SK-N-SH (cell line): ENCODE results near the gene GPANK1. TPM values are rescaled to one million over a fixed set of nuclear protein-coding genes. Genes with fewer than 3 reads are reported as not detected.

Source experiments
- CTCF ChIA-PET: fragments of 300-600, 350-600 bp; formaldehyde crosslinking; extraction: SDS; loops from one replicate; lab custom pipeline; 2021; lab: Yijun Ruan, JAX
- POLR2A ChIA-PET: fragments of 350-600 bp; sonication (Branson Sonifier 250); formaldehyde crosslinking; extraction: SDS; loops from one replicate; lab custom pipeline; 2020; ENCODE audit warnings: antibody characterized with exemption, inconsistent platforms; lab: Yijun Ruan, JAX
- DNase-seq: peaks from one replicate; pipeline ENCODE4 v3.0.0; 2012
- H2AFZ ChIP-seq: fragments of 200-600 bp; sonication (generic); 2 replicates; pipeline ENCODE4 v1.8.1; 2016; ENCODE audit warnings: antibody characterized with exemption, mild to moderate bottlenecking, low read depth
- H3F3A ChIP-seq: fragments of 200-600 bp; sonication (generic); replicated peaks from 2 replicates; pipeline ENCODE3; 2016; ENCODE audit warnings: antibody characterized with exemption, mild to moderate bottlenecking; ENCODE audit not compliant: insufficient read depth
- H3K27ac ChIP-seq, 2 experiments: fragments of 200-500 bp in 1 of 2; fragments of 200-600 bp in 1 of 2; sonication (Bioruptor generic) in 1 of 2; sonication (generic), shearing (Covaris generic) in 1 of 2; 2 replicates each; pipeline versions ENCODE4 v1.5.1 to v1.6.1; 2014 to 2016; ENCODE audit warnings: low read depth in 2 of 2, inconsistent platforms in 1 of 2, low read length in 1 of 2, mild to moderate bottlenecking in 1 of 2, mixed read lengths in 1 of 2
- H3K27me3 ChIP-seq: fragments of 200-600 bp; sonication (generic), shearing (Covaris generic); 2 replicates; pipeline ENCODE4 v1.6.1; 2016; ENCODE audit warnings: mixed run types; ENCODE audit not compliant: insufficient read depth
- H3K36me3 ChIP-seq, 2 experiments: fragments of 200-500 bp in 1 of 2; fragments of 200-600 bp in 1 of 2; sonication (Bioruptor generic) in 1 of 2; sonication (generic) in 1 of 2; replicated peaks in 1 of 2; 2 replicates each; pipeline versions ENCODE3 to v1.5.1; 2014 to 2016; ENCODE audit warnings: low read length in 1 of 2, mild to moderate bottlenecking in 1 of 2; ENCODE audit not compliant: insufficient read depth in 2 of 2, control insufficient read depth in 1 of 2
- H3K4me1 ChIP-seq, 2 experiments: fragments of 200-500 bp in 1 of 2; fragments of 200-600 bp in 1 of 2; sonication (Bioruptor generic) in 1 of 2; sonication (generic), shearing (Covaris generic) in 1 of 2; 2 replicates each; pipeline versions ENCODE4 v1.5.1 to v1.6.1; 2014 to 2016; ENCODE audit warnings: low read depth in 1 of 2, low read length in 1 of 2, mixed run types in 1 of 2; ENCODE audit not compliant: insufficient read depth in 2 of 2, control insufficient read depth in 1 of 2
- H3K4me2 ChIP-seq: fragments of 200-600 bp; sonication (generic), shearing (Covaris generic); 2 replicates; pipeline ENCODE4 v1.6.1; 2017; ENCODE audit warnings: mixed run types
- H3K4me3 ChIP-seq, 2 experiments: fragments of 200-500 bp in 1 of 2; fragments of 200-600 bp in 1 of 2; sonication (Bioruptor generic) in 1 of 2; sonication (generic), shearing (Covaris generic) in 1 of 2; 2 replicates each; pipeline versions ENCODE4 v1.5.1 to v1.8.1; 2014 to 2016; ENCODE audit warnings: low read depth in 2 of 2, inconsistent platforms in 1 of 2, low read length in 1 of 2, mild to moderate bottlenecking in 1 of 2, mixed read lengths in 1 of 2, moderate library complexity in 1 of 2
- H3K79me2 ChIP-seq: fragments of 200-600 bp; sonication (generic); 2 replicates; pipeline ENCODE4 v1.8.1; 2017; ENCODE audit warnings: mild to moderate bottlenecking; ENCODE audit not compliant: insufficient read depth
- H3K9ac ChIP-seq: fragments of 200-600 bp; sonication (generic); 2 replicates; pipeline ENCODE4 v1.6.1; 2017; ENCODE audit warnings: mixed run types
- H3K9me2 ChIP-seq: fragments of 200-600 bp; sonication (generic); 2 replicates; pipeline ENCODE4 v1.6.1; 2017; ENCODE audit warnings: mixed run types
- H3K9me3 ChIP-seq: fragments of 200-600 bp; sonication (generic); 2 replicates; pipeline ENCODE4 v1.6.1; 2017; ENCODE audit warnings: mixed run types, mild to moderate bottlenecking, moderate library complexity
- H4K20me1 ChIP-seq: fragments of 200-600 bp; sonication (generic); 2 replicates; pipeline ENCODE4 v1.6.1; 2017; ENCODE audit warnings: mild to moderate bottlenecking, mixed run types; ENCODE audit not compliant: insufficient read depth
- CHD2 ChIP-seq: fragments of 150-350 bp; IDR thresholded peaks from 2 replicates; pipeline ENCODE4 v1.6.1; 2018; ENCODE audit warnings: low read length; ENCODE audit not compliant: partially characterized antibody
- ELF1 ChIP-seq: IDR thresholded peaks from 2 replicates; pipeline ENCODE4 v1.4.0; 2012
- EZH2phosphoT487 ChIP-seq: fragments of 200-600 bp; sonication (generic); IDR thresholded peaks from 2 replicates; pipeline ENCODE4 v1.6.1; 2017; ENCODE audit warnings: low read depth, mixed run types, mild to moderate bottlenecking, antibody characterized with exemption, moderate library complexity, borderline replicate concordance
- FOSL2 ChIP-seq: IDR thresholded peaks from 2 replicates; pipeline ENCODE4 v1.4.0; 2012; ENCODE audit warnings: low read depth, mild to moderate bottlenecking, moderate library complexity, borderline replicate concordance
- FOXJ3 ChIP-seq: sonication (generic); formaldehyde crosslinking; IDR thresholded peaks from 2 replicates; pipeline ENCODE4 v1.5.1; 2020; ENCODE audit warnings: mild to moderate bottlenecking, missing genetic modification reagents
- GATA2 ChIP-seq: sonication (generic); formaldehyde crosslinking; IDR thresholded peaks from 2 replicates; pipeline ENCODE4 v1.5.0; 2020; ENCODE audit warnings: mild to moderate bottlenecking, missing genetic modification reagents
- SMC3 ChIP-seq: IDR thresholded peaks from 2 replicates; pipeline ENCODE4 v1.6.1; 2012; ENCODE audit warnings: low read depth, low read length, improper control_type of control experiment
- TAF1 ChIP-seq: IDR thresholded peaks from 2 replicates; pipeline ENCODE4 v1.6.1; 2012; ENCODE audit warnings: low read depth, mild to moderate bottlenecking, low read length, moderate library complexity, borderline replicate concordance
- TCF12 ChIP-seq: IDR thresholded peaks from 2 replicates; pipeline ENCODE4 v1.4.0; 2012
- USF1 ChIP-seq: IDR thresholded peaks from 2 replicates; pipeline ENCODE4 v1.4.0; 2012; ENCODE audit warnings: low read depth, borderline replicate concordance
- USF2 ChIP-seq: fragments of 150-350 bp; IDR thresholded peaks from 2 replicates; pipeline ENCODE4 v1.6.1; 2017; ENCODE audit warnings: antibody characterized with exemption, low read length, low read depth, borderline replicate concordance
- ZBTB33 ChIP-seq: IDR thresholded peaks from 2 replicates; pipeline ENCODE4 v1.4.0; 2012; ENCODE audit warnings: low read depth, borderline replicate concordance
- WGBS: methylation state at CpG from one replicate; pipeline ENCODE4 v1.1.6; 2017; ENCODE audit warnings: low lambda C conversion rate; 5-methylcytosine and 5-hydroxymethylcytosine counted together
- polyA plus RNA-seq, 3 experiments: library from polyadenylated mRNA; depleted of rRNA; stranded (reverse); fragments of >200 nt; gene quantifications; 2 replicates each; pipeline ENCODE4 v1.2.3, GENCODE V29; 2012

The GPANK1 gene
- polyA plus RNA-seq, 1 of the 3 experiments (the other 2 are of a cell fraction), result 19.1 TPM

- no peaks in the 10 kb centered on the region for H3K27me3 ChIP-seq
- H3F3A ChIP-seq, result peaks cover 12% of the 10 kb centered on the region
- peaks cover 5 to 8% of the 10 kb centered on the region in 2 experiments; a peak in 2 of 4 replicates for H3K4me1 ChIP-seq
- no peaks in the 10 kb centered on the region for H4K20me1 ChIP-seq
- no peak within 1 kb of the TSS for H3K4me3 ChIP-seq
- no peak within 1 kb of the TSS for H3K9ac ChIP-seq
- no peak within 1 kb of the TSS for H3K4me2 ChIP-seq
- H2AFZ ChIP-seq, result no peak within 1 kb of the TSS
- no peak for DNase-seq
- WGBS, result 91% methylated on average over 8 of the region's 8 CpGs
- H3K9me2 ChIP-seq, result no peaks in the 10 kb centered on the region
- no peak within 1 kb of the TSS for H3K27ac ChIP-seq
- TF ChIP-seq GATA2 (CRISPR knock-in tag) (no peak), SMC3 (no peak), ZBTB33 (no peak)
- TF ChIP-seq, all 33 proteins: peak for 0
- ChIA-PET CTCF (interaction anchor here (0.8 to 2.2 kb wide), 3 partner anchors 10 to 127 kb away, joined by 3 to 6 read pairs (median 3); partner anchors contain the start of gene LY6G5C), POLR2A (no interaction called here)
- Histone ChIP-seq H3K36me3 (peaks cover 28 to 53% of the 10 kb centered on the region in 2 experiments), H3K9me3 (no peaks in the 10 kb centered on the region), H3K79me2 (peaks cover 43% of the 10 kb centered on the region)
Measured at GRCh38 chr6:31669676-31670075, 4.9 kb upstream of the GPANK1 start, which contains the start of gene LY6G5B. Gene LY6G5B, plus strand, starts transcription at chr6:31669976. Its CDS starts 975 bp downstream, at chr6:31670951.

GRCh38 chr6:31666337-31666965 is 1.7 kb upstream of the GPANK1 start:
- peaks cover 14 to 17% of the 10 kb centered on the region in 2 experiments; a peak in 3 of 4 replicates for H3K4me1 ChIP-seq
- no peaks in the 10 kb centered on the region for H3K9me2 ChIP-seq
- peak overlapping the region; percentile 82 to 87 for H3K27ac ChIP-seq
- H3K4me2 ChIP-seq, result peak overlapping the region; percentile 97
- no peaks in the 10 kb centered on the region for H3K27me3 ChIP-seq
- no peak overlapping the region for H2AFZ ChIP-seq
- peak overlapping the region; percentile 86 to 89 for H3K4me3 ChIP-seq
- peak overlapping the region; percentile 92 for H3K9ac ChIP-seq
- ChIA-PET CTCF (interaction anchor here (1.0 to 2.8 kb wide), 4 partner anchors 13 to 174 kb away, joined by 3 to 10 read pairs (median 4); partner anchors contain the start of gene BAG6), POLR2A (no interaction called here)
- H4K20me1 ChIP-seq, result no peaks in the 10 kb centered on the region
- 2% methylated on average over 15 of the region's 15 CpGs for WGBS
- H3F3A ChIP-seq, result peaks cover 21% of the 10 kb centered on the region
- H3K9me3 ChIP-seq, result no peaks in the 10 kb centered on the region
- peaks cover 69% of the 10 kb centered on the region for H3K79me2 ChIP-seq
- peaks cover 41 to 55% of the 10 kb centered on the region in 2 experiments for H3K36me3 ChIP-seq
- TF ChIP-seq EZH2phosphoT487 (no peak), USF1 (no peak), ELF1 (no peak), TAF1 (no peak), FOXJ3 (CRISPR knock-in tag) (no peak), TCF12 (no peak), FOSL2 (no peak), CHD2 (no peak), GATA2 (CRISPR knock-in tag) (no peak), USF2 (no peak), ZBTB33 (no peak)
- TF ChIP-seq, all 33 proteins: peak for 0
- DNase-seq, result no peak
